Endometrium (tissue), 2 donors: ENCODE measurements around the gene FXYD4.
"Not testable (repeated sequence)": the region's sequence is repeated elsewhere in the genome, so short reads cannot be mapped to it uniquely, and the experiment has no call there.

Experiments
- FAIRE-seq: peaks from 2 replicates; lab custom pipeline; 2012; peaks lifted over from hg19 to GRCh38; lab: Jason Lieb, UNC
- donor health status: control.
- donor health status: control.

FXYD4 gene, protein sequence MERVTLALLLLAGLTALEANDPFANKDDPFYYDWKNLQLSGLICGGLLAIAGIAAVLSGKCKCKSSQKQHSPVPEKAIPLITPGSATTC

DNA sequence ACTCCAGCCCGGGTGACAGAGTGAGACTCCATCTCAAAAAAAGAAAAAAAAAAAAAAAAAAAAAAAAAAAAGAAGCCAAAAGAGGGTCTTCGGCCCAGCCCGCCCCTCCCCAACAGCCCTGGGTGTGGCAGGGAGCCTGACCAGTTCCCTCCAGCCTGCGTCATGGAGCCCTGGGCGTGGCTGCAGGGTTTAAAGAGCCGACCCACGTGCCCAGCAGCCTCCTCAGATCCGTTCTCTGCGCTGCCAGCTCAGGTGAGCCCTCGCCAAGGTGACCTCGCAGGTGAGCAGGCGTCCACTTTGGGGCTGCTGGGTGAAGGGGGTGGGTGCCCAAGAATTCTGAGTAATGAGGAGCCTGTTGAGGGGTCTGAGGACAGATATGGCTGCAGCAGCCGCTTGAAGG, at the start of gene FXYD4:
Gene FXYD4 (plus strand): TSS at position 219 of the 400 bp plus-strand sequence. CDS start 2,111 bp downstream, outside the sequence.
- no peak for FAIRE-seq

DNA sequence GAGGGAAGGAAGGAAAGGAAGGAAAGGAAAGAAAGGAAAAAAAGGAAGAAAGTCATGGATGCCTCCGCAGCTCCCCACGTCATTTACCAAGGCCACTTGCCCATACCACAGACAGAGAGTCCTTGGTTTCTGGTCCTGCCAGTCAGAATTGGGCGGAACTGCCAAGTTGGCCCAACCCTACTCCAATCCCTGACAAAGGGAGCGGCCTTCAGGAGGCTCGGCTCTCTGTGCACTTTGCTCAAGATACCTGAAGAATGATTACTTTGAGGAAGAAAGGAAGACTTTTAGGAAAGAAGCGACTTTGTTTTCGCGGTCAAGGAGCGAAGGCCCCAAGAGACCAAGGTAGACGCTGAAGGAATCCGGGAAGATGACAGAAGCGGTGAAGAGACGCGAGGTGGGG, 49.1 kb upstream of the FXYD4 start:
- FAIRE-seq = no peak

DNA sequence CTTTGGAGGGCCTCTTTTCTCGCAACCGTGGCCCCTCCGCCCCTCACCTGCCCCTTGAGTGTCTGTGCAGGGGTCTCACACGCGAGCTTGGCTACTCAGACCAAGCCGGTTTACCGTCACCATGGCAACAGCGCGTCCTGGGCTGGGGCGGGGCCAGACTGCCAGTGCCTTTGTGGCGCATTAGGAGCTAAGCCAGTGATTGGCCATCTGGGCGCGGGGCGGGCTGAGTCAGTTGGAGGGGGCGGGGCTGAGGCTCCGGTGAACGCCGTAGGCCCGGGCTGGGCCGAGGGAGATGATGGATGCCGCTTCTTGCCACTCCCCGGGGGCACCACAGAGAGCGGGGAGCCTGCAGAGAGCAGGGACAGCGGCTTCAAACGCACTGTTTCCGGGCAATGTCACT, 48.7 kb upstream of the FXYD4 start:
- no peak for FAIRE-seq

DNA sequence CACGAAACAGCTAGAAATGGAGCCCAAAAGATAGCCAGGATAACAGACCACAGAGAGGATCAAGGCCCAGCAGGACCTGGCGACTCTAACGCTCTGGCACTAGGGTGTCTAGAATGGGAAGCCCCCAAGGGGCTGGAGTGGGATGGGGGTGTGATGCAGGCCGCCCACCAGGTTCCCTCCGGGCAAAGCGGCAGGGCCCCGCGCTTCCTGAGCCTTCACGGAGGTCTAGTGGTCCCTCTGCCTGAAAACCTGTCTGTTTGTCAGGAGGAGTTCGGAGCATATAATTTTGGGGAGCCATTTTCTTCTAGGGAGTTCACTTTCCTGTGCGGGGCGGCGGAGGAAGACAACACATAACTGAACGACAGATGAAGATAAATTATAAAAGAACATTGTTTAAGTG, 48.2 kb upstream of the FXYD4 start:
- FAIRE-seq = no peak

DNA sequence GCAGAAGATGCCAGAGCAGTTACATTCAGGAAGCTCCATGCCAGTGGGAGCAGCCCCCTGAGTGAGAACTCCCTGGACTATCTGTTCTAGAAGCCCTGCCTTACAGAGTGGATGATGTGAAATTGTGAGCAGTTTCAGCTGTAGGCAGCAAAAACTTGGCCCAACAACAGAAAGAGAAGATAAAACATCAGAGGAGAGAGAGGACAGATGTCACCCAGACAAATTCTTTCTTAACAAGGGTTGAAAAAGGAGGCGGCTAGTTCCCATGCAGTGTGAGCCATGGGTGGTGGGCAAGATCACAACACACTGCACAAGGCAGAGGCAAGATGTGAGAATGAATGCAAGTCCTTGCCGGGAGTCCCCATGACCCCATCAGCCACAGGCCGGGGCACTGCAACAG, 46.6 kb upstream of the FXYD4 start:
- no peak for FAIRE-seq

DNA sequence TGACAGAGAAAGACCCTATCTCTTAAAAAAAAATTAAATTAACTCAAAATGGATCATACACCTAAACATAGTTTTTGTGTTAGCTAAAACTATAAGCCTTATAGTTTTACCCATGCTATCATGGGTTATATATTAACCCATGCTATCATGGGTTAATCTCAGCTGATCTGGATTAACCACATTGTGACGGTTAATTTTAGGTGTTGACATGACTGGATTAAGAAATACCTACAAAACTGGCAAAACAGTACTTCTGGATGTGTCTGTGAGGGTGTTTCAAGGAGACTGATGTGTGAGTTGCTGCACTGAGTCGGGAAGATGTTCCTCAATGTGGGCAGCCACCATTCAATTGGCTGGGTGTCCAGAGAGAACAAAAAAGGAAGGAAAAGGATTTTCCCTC, 44.3 kb upstream of the FXYD4 start:
- no peak for FAIRE-seq

DNA sequence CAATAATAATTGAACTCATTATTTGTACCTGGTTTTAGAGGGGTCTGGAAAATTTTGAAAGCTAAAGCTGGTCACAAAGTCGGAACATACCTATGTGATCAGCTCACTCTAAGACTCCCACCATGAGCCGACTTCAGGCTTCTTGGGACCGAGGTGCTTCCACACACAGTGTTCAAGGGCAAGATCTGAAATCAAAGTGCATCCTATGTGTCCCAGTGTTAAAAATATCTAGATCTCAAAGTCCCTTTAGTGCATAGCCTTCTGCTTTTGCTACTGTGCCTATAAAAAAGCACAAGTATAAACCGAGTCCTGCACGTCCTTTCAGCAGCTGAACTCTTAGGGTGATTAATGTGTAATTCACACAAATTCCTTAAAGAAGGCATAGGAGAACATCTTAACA, 43.5 kb upstream of the FXYD4 start:
- FAIRE-seq = no peak

DNA sequence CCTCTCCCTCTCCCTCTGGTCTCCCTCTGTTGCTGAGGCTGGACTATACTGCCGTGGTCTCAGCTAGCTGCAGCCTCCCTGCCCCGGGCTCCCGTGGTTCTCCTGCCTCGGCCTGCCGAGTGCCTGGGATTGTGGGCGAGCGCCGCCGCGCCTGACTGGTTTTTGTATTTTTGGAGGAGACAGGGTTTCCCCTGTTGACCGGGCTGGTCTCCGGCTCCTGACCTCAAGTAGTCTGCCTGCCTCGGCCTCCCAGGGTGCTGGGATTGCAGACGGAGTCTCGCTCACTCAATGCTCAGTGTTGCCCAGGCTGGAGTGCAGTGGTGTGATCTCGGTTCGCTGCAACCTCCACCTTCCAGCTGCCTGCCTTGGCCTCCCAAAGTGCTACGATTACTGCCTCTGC, 42.6 kb upstream of the FXYD4 start:
- not testable (repeated sequence) for FAIRE-seq

DNA sequence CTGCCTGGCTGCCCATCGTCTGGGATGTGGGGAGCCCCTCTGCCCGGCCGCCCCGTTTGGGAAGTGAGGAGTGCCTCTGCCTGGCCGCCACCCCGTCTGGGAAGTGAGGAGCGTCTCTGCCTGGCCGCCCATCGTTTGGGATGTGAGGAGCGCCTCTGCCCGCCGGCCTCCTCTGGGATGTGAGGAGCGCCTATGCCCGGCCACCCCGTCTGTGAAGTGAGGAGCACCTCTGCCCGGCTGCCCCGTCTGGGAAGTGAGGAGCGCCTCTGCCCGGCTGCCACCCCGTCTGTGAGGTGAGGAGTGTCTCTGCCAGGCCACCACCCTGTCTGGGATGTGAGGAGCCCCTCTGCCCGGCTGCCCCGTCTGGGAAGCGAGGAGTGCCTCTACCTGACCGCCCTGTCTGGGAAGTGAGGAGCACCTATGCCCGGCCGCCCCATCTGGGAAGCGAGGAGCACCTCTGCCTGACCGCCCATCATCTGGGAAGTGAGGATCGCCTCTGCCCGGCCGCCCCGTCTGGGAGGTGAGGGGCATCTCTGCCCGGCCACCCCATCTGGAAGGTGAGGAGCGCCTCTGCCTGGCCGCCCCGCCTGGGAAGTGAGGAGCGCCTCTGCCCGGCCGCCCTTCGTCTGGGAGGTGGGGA, 42.1 kb upstream of the FXYD4 start:
- FAIRE-seq = not testable (repeated sequence)

DNA sequence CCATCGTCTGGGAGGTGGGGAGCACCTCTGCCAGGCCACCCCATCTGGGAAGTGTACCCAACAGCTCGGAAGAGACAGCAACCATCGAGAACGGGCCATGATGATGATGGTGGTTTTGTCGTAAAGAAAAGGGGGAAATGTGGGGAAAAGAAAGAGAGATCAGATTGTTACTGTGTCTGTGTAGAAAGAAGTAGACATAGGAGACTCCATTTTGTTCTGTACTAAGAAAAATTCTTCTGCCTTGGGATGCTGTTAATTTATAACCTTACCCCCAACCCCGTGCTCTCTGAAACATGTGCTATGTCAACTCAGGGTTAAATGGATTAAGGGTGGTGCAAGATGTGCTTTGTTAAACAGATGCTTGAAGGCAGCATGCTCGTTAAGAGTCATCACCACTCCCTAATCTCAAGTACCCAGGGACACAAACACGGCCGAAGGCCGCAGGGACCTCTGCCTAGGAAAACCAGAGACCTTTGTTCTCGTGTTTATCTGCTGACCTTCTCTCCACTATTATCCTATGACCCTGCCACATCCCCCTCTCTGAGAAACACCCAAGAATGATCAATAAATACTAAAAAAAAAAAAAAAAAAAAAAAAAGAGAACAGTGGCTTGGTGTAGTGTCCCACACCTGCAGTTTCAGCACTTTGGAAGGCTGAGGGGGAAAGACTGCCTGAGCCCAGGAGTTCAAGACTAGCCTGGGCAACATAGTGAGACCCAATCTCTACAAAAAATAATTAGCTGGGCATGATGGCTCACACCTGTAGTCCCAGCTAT, 41.2 kb upstream of the FXYD4 start:
- FAIRE-seq = not testable (repeated sequence)

DNA sequence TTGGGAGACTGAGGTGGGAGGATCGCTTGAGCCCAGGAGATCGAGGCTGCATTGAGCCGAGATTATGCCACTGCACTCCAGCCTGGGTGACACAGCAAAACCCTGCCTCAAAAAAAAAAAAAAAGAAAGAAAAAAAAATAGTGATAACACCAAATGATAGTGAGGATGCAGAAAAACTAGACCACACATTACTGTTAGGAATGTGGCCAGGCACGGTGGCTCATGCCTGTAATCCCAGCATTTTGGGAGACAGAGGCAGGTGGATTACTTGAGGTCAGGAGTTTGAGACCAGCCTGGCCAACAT, 40.7 kb upstream of the FXYD4 start:
- not testable (repeated sequence) for FAIRE-seq

DNA sequence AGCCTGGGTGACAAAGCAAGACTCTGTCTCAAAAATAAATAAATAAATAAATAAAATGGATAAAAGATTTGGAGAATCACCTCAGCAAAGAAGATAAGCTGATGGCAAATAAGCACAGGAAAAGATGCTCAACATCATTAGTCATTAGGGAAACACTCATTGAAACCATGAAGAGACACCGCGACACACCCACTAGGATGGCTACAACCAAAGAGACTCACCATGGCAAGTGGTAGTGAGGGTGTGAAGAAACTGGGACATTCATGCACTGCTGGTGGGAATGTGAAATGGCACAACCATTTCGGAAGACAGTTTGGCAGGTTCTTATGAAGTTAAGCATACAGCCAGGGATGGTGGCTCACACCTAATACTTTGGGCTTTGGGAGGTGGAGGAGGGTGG, 37.8 kb upstream of the FXYD4 start:
- no peak for FAIRE-seq

DNA sequence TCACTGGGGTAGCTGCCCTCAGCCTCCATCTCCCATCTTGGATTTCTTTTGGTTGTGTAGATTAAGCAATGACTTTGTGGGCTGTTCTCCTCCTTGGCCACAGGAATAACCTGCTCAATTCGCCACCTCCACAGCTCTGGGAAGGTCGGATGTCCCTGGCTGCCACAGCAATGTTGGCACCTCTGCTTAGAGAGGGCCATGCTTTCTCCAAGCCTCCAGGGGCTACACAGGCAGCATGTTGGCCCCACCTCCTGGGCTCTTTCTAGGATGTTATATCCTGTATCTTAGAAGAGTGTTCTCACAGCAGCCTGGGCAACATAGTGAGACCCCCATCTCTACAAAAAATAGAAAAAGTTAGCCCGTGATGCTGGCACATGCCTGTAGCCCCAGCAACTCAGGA, 35.4 kb upstream of the FXYD4 start:
- FAIRE-seq = no peak

DNA sequence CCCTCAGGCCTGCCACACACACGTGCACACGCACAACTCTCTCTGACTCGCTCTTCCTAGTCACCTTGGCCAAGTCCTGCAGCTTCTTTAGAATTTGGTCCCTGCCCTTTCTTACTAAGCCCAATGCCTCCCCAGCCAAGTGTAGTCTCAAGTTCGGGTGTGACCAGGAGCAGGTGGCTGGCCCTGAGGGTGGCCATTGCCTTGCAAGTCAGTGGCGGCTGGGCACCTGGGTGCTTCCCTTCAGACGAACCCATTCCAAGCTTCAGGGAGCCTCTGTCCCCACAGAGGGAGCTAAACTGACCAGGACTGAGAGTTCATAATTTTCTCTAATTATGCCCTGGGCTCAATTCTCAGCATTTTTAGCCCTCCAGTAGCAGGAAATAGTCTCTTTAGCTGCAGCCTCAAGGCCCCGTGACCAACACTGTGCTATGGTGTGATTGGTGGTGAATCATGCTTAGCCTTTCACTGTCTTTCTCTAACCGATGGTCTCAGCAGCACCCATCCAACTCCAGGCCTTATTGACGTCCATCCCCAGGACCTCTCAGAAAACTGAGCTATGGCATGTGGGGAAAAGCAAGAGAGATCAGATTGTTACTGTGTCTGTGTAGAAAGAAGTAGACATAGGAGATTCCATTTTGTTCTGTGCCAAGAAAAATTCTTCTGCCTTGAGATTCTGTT, 34.7 kb upstream of the FXYD4 start:
- FAIRE-seq = no peak

DNA sequence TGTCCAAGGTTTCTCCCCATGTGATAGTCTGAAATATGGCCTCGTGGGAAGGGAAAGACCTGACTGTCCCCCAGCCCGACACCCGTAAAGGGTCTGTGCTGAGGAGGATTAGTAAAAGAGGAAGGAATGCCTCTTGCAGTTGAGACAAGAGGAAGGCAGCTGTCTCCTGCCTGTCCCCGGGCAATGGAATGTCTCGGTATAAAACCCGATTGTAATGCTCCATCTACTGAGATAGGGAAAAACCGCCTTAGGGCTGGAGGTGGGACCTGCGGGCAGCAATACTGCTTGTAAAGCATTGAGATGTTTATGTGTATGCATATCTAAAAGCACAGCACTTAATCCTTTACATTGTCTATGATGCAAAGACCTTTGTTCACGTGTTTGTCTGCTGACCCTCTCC, 33.9 kb upstream of the FXYD4 start:
- not testable (repeated sequence) for FAIRE-seq

DNA sequence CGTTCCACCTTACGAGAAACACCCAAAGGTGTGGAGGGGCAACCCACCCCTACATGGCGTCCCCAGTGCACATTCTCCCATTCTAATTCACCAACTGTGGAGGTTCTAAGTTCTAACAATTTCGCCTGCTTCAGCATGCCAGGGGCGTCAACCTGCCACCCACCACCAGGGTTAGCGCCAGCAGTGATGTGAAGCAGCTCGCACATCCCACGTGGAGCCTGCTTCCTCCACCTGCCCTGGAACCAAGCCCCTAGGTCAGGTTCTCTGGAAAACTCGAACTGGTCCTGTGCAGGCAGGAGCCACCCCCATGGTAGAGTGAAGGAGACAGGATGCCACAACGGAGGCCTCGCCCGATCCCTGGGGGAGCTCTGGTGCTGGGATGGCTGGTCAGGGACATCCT, 33.3 kb upstream of the FXYD4 start:
- no peak for FAIRE-seq

DNA sequence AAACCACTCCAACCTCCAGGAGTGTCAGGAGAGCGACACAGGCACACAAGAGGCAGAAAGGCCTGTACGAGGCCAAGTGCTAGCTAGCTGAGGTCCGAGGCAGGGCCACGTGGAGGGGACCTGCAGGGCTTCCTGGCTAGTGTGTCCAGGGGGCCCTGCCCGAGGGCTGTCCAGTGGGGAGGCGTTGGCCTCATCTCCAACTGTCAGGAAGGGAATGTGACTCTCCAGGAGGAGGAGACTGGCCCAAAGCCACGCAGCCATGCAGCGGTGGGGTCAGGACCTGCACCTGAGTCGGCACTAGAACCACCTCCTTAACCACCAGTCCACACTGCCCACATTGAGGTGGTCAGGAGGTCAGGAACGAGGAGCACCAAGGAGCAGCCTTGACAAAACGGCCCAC, 32.3 kb upstream of the FXYD4 start:
- no peak for FAIRE-seq

DNA sequence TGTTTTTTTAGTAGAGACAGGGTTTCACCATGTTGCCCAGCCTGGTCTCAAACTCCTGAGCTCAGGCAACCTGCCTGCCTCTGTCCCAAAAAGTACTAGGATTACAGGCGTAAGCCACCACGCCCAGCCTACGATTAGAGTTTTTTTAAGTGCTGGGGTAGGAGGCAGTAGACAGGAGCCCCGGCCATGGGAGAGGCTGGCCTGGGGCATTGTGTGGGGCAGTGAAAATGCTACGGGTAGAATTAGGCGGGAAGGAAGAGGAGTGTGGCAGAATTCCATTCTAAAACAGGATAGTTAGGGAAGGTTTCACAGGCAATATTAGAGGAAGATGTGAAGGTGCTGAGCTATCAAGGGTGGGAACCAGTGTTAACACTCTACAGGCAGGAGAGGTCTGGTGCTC, 31.3 kb upstream of the FXYD4 start:
- FAIRE-seq = no peak

DNA sequence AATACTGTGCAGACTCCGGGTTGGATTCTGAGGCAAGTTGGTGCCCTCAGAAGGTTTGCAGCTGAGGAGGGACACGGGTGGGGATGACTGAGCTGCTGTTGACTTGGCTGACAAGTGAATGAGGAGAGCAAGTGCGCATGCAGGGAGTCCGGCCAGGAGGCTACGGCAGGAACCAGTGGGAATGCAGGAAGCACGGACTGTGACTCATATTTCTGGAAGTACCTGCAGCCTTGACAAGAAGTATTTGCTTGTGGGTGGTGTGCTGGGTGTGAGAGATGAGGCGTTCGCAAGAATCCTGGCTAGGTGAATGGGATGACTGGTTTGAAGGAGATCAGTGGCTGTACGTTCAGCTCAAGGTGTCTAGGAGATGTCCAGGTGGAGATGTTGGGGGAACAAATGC, 30.8 kb upstream of the FXYD4 start:
- FAIRE-seq = no peak

DNA sequence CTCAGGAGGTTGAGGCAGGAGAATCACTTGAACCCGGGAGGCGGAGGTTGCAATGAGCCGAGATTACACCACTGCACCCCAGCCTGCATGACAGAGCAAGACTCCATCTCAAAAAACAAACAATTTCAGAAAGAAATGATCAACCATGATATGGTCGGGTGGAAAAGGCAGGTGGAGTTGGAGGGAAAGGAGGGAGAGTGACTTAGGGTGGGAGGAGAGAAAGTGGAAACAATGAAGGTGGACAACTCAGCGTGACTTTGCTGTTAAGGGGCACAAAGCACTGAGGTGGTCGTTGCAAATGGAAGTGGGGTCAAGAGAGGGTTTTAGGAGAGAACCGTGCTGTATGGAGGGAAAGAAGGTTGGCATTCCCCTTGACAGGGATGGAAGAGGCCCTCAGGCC, 30.0 kb upstream of the FXYD4 start:
- FAIRE-seq = no peak

DNA sequence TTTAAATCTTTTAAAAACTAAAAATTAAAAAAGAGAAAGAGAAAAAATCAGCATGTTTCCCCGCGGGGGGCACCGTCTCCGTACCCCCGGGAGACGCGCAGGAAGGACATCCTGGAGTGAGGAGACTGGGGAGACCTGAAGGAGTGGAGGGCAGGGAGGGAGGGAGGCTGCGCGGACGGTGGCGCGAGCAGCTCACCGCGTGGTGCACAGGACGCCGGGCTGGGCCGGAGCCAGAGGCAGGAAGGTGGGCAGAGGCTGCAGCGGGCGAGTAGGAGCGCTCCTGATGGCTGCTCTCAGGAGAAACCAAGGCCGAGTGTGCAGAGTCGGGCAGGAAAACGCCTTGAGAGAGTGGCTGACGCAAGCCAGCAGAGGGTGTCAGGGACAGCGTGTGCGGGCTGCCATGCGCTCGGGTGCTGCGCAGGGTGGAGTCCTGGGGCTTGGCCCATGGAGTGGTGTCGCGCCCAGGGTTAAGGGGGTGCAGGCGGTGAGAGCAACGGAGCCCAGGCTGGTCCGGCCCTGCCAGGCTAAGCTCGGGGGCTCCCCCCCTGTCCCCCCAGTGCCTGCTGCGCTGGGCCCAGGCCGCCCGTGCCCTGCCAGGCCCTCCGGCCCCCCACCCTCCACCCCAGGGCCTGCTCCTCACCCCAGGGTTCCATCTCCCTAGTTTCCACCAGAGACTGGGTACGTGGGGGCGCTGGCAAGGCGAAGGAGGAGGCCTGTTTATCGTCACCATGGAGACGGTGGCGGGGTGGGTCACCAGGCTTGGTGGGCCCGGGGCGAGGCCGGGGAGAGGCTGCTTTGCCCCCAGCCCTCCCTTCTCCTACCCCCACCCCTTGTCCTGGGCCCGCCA, 28.9 kb upstream of the FXYD4 start:
- FAIRE-seq = no peak

DNA sequence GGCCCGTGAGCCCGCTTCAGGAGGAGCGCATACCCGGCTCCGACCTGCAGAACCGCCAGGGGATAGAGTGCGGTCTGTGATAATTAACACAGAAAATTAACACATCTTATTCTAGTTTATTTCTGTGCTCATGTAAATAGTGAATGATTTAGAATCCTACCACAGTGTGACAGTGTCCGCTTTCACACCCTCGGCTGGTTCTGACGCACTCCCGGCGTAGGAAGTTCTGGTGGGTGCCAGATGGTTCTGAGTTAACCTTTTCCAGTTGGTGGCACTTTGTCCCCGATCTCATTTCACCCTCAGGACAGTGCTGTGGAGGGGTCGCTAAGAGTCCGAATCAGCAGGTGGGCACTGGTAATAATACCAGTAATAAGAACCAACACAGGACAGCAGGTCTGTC, 28.3 kb upstream of the FXYD4 start:
- FAIRE-seq = no peak

DNA sequence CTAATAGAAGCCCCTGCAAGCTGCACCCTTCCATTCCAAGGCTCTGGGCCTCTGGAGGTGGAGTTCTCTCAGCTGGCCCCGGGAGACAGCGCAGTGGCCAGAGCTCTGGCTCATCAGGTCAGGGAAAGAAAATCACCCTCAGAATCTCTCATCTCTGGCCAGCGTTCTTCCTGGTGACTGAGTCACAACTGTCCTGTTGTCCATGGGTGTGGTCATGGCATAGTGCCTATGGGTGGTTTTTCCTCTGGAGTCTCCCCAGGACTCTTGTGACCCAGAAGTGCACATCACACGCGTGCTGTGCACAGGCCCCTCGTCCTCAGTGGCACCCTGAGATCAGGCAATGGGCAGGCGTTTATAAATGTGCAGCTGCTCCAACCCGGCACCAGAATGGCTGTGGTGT, 27.4 kb upstream of the FXYD4 start:
- FAIRE-seq = no peak
